WI38 (cell line): ENCODE measurements around the gene KRTAP10-2.

Source experiments
- H3K4me3 ChIP-seq: 2 replicates; pipeline ENCODE4 v1.5.1; 2011; ENCODE audit warnings: low read depth, mild to moderate bottlenecking, control low read depth, low read length
- TF ChIP-seq, protein P1 (sequence below): IDR thresholded peaks from 2 replicates; pipeline ENCODE4 v1.5.1; 2012; ENCODE audit warnings: low read depth, mild to moderate bottlenecking, control low read depth, low read length

Gene KRTAP10-2

DNA sequence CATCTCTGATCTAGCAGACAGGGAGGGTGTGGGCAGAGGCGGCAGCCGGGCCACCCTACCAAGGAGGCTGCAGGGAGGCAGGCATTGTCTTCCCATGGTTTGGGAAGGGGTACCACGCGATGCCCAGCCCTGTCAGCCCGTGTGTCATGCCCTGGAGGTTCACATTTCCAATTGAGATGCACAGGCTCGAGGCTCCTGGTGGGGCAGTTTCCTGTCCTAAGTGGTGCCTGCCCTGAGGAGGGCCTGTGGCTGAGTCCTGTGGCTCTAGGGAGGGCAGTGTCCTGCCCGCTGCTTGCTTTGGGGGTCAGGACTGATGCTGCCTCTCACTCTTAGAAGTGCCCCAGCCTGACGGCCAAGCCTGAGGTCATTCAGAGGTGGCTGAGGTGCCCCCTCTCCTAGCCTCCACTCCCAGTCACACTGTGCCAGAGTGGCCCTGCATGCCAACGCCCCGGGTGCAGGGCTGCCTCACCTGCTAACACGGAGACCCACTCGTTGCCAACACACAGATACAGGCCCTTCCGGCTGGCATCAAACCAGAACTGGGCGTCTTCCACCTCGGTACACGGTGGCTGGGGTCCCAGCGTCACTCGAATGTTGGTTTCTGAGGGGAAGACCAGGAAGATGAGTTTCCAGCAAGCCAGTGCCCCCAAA lies 23.2 kb downstream of the KRTAP10-2 start:
- TF ChIP-seq, protein P1, sequence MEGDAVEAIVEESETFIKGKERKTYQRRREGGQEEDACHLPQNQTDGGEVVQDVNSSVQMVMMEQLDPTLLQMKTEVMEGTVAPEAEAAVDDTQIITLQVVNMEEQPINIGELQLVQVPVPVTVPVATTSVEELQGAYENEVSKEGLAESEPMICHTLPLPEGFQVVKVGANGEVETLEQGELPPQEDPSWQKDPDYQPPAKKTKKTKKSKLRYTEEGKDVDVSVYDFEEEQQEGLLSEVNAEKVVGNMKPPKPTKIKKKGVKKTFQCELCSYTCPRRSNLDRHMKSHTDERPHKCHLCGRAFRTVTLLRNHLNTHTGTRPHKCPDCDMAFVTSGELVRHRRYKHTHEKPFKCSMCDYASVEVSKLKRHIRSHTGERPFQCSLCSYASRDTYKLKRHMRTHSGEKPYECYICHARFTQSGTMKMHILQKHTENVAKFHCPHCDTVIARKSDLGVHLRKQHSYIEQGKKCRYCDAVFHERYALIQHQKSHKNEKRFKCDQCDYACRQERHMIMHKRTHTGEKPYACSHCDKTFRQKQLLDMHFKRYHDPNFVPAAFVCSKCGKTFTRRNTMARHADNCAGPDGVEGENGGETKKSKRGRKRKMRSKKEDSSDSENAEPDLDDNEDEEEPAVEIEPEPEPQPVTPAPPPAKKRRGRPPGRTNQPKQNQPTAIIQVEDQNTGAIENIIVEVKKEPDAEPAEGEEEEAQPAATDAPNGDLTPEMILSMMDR: no peak
- H3K4me3 ChIP-seq: no peak overlapping the region

DNA sequence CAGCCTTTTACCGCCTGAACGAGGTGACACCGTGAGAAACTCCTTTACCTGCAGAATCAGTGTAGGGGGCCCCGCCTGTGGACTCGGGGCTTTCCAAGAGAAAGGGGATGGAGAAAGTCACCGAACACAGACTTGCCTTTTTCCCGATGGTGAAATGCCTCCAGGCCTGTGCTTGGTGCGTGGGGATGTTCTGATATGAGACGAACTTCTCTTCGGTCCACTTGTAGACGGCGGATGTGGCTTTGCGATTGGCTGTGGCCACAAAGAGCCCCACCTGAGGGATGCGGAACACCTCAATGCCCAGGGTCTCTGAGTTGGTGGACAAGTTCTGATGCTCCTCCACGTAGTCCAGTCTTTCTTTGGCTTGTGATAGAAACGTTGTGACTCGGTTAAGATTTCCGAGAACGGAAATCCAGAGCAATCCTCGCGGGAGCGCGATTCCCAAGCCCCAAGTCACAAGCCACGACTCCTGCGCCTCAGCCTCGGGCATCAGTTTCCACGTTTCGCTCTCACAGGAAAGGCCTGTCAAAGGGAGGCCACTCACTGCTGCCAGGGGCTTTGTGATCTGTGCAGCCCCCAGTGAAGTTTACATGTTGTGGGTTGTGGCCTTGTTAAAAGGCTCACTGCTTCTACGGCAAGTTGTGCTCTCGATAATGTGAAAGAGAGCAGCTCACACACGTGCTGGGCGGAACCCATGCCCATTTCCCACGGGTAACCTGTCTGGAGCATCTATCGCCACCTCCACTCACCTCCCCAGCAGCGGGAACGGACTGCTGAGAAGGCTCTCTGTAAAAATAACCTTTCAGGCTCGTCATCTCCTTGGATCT lies 23.9 kb downstream of the KRTAP10-2 start:
- H3K4me3 ChIP-seq: no peak overlapping the region
- TF ChIP-seq, protein P1: no peak

DNA sequence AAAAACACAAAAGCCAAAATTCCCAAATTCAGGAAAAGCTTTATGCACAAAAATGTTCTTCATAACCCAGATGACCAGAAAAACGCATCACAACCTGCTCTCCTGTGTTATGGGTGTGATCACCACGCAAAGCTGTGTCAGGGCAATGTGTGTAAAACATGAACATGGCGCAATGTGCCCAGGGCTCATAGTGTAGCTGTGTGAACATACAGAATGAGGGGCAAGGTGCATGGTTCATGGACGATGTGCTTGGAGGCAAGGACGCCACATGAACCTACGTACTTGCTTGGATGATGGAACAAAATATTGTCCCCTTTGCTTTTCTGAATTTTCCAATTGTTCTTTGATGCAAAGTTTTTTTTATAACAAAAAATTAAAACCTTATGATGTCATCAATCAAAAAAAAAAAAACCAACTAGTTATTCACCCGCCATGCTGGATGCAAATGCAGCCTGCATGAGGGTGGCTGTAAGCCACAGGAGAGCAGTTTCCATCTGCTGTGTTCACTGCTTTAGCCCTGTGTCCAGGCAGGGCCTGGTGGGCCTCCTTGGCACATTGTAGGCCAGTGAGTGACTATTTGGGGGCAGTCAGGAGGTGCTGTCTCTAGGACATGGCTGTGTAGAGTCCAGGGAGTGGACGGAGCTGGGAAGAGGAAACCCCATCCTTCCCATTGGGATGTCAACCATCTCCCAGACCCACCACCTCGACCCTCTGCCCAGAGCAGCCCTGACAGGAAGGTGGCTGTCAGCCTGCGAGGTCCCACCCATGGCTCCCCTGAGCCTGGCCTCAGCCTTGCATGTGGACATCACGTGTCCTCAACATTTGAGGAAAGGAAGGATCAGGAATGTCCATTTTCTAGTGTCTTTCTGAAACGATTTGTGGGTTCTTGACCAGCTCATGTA lies 25.0 kb downstream of the KRTAP10-2 start:
- TF ChIP-seq, protein P1: no peak
- H3K4me3 ChIP-seq: no peak overlapping the region

DNA sequence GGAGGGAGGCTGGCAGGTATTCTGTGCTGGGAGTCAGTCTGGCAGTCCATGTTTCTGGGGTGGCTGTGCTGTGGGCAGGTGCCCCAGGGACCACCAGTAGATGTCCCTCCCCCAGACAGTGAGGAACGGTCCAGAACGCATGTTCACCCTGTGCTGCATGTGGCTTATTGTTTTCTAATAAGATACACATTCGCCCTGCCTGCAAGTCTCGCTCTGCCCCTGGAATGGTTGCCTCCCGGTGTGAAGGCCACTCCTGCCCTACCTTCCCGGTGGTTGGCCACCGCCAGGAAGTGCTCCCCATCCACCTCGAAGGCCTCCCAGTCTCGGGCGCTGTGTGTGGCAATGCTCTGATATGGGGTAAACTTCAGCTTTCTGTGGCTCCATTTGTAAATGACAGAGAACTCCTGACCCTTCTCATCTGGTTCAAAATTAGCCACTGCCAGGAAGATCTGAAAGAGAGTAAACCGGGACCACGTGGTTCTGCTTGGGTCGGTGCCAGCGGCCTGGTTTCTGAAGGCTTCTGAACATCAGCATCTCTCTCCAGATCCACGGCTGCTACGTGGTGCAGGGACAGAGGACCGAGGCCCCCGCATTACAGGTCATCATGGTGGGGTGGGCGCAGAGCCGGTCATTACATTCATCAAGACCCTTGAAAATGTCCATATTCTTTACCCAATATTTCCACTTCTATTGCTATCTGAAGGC lies 25.8 kb downstream of the KRTAP10-2 start:
- TF ChIP-seq, protein P1: no peak
- no peak overlapping the region for H3K4me3 ChIP-seq

DNA sequence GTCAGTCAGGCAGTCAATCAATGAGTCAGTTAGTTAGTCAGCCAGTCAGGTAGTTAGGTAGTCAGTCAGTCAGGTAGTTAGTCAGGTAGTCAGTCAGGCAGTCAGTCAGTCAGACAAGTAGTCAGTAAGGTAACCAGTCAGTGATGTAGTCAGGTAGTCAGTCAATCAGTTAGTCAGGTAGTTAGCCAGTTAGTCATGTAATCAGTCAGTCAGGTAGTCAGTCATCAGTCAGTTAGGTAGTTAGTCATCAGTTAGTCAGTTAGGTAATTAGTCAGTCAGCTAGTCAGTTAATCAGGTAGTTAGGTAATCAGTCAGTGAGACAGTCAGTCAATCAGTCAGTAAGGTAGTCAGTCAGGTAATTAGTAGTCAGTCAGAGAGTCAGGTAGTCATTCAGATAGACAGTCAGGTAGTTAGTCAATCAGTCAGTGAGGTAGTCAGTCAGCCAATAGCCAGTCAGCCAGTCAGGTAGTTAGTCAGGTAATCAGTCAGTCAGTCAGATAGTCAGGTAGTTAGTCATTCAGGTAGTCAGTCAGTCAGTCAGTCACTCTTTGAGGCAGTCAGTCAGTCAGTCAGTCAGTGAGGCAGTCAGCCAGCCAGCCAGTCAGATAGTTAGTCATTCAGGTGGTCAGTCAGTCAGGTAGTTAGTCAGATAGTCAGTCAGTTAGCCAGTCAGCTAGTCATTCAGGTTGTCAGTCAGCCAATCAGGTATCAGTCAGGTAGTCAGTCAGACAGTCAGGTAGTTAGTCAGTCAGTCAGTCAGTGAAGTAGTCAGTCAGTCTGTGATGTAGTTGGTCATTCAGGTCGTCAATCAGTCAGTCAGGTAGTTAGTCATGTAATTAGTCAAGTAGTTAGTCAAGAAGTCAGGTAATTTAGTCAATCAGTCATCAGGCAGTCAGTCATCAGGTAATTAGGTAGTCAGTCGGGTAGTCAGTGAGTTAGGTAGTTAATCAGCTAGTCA lies 26.6 kb downstream of the KRTAP10-2 start:
- H3K4me3 ChIP-seq: no peak overlapping the region
- TF ChIP-seq, protein P1: no peak
